SIG-M5 (cell line): ENCODE measurements around the gene PDCD5.
"Not testable (repeated sequence)": the region's sequence is repeated elsewhere in the genome, so short reads cannot be mapped to it uniquely, and the experiment has no call there.

Experiments
- DNase-seq: peaks from one replicate; lab custom pipeline; 2025; lab: John Stamatoyannopoulos, UW

The PDCD5 gene

GRCh38 chr19:32580901-32581704, at the start of gene PDCD5:
Gene PDCD5, plus strand, starts transcription at chr19:32581190. Its CDS starts 72 bp downstream, at chr19:32581262.
- no peak for DNase-seq

GRCh38 chr19:32532233-32532632, 48.8 kb upstream of the PDCD5 start:
- no peak for DNase-seq

- no peak for DNase-seq
These were observed 43.4 kb upstream of the PDCD5 start for GRCh38 chr19:32537580-32537979.

GRCh38 chr19:32539240-32539916, 41.6 kb upstream of the PDCD5 start:
- DNase-seq, result no peak

GRCh38 chr19:32540621-32541020, 40.4 kb upstream of the PDCD5 start:
- DNase-seq, result no peak

- DNase-seq, result not testable (repeated sequence)
These were observed 39.6 kb upstream of the PDCD5 start for GRCh38 chr19:32541376-32541775.

- no peak for DNase-seq
These were observed 38.4 kb upstream of the PDCD5 start for GRCh38 chr19:32542477-32543108.

GRCh38 chr19:32543115-32543900, 37.7 kb upstream of the PDCD5 start:
- DNase-seq, result no peak

GRCh38 chr19:32544917-32545316, 36.1 kb upstream of the PDCD5 start:
- DNase-seq, result no peak

- DNase-seq, result no peak
These were observed 30.3 kb upstream of the PDCD5 start for GRCh38 chr19:32550666-32551065.

GRCh38 chr19:32555786-32556185, 25.2 kb upstream of the PDCD5 start:
- no peak for DNase-seq

GRCh38 chr19:32558607-32559228, 22.3 kb upstream of the PDCD5 start:
- DNase-seq, result no peak

- DNase-seq, result no peak
These were observed 17.2 kb upstream of the PDCD5 start for GRCh38 chr19:32563761-32564160.

GRCh38 chr19:32566246-32566830, 14.7 kb upstream of the PDCD5 start:
- DNase-seq, result no peak

- DNase-seq, result no peak
These were observed 13.5 kb upstream of the PDCD5 start for GRCh38 chr19:32567486-32567885.

GRCh38 chr19:32570081-32570785, 10.8 kb upstream of the PDCD5 start:
- no peak for DNase-seq

GRCh38 chr19:32571471-32572075, 9.4 kb upstream of the PDCD5 start:
- not testable (repeated sequence) for DNase-seq

- DNase-seq, result not testable (repeated sequence)
These were observed 8.1 kb upstream of the PDCD5 start for GRCh38 chr19:32572700-32573491.

- DNase-seq, result no peak
These were observed 7.5 kb upstream of the PDCD5 start for GRCh38 chr19:32573492-32573794.

- DNase-seq, result no peak
These were observed 4.2 kb upstream of the PDCD5 start for GRCh38 chr19:32576790-32577189.
